GM21447 (cell line): ENCODE data around the gene TTYH2.

ENCODE experiments used
- ATAC-seq: cut with Tn5 transposase; IDR thresholded peaks from one replicate; pipeline ENCODE4 v1.9.1; 2021; ENCODE audit not compliant: unreplicated experiment

TTYH2 gene

GRCh38 chr17:74234486-74234885 lies 21.1 kb downstream of the TTYH2 start:
- ATAC-seq, result no peak

- no peak for ATAC-seq
These were observed 21.7 kb downstream of the TTYH2 start for GRCh38 chr17:74235040-74235581.

GRCh38 chr17:74235911-74236371 lies 22.6 kb downstream of the TTYH2 start:
- no peak for ATAC-seq

GRCh38 chr17:74237321-74237720 lies 23.9 kb downstream of the TTYH2 start:
- ATAC-seq, result no peak

- no peak for ATAC-seq
These were observed 25.8 kb downstream of the TTYH2 start for GRCh38 chr17:74239172-74239571.

GRCh38 chr17:74240618-74241205 lies 27.3 kb downstream of the TTYH2 start:
- ATAC-seq, result no peak

GRCh38 chr17:74241431-74241830 lies 28.1 kb downstream of the TTYH2 start:
- ATAC-seq, result no peak

GRCh38 chr17:74241847-74242246 lies 28.5 kb downstream of the TTYH2 start:
- no peak for ATAC-seq

GRCh38 chr17:74243013-74243755 lies 29.8 kb downstream of the TTYH2 start:
- ATAC-seq, result no peak

GRCh38 chr17:74244128-74244527 lies 30.8 kb downstream of the TTYH2 start:
- ATAC-seq, result no peak

- ATAC-seq, result no peak
These were observed 31.2 kb downstream of the TTYH2 start for GRCh38 chr17:74244548-74244947.

GRCh38 chr17:74245145-74245831 lies 31.9 kb downstream of the TTYH2 start:
- ATAC-seq, result no peak

GRCh38 chr17:74245871-74246270 lies 32.5 kb downstream of the TTYH2 start:
- no peak for ATAC-seq

GRCh38 chr17:74249590-74250270 lies 36.4 kb downstream of the TTYH2 start:
- ATAC-seq, result no peak

- ATAC-seq, result no peak
These were observed 37.1 kb downstream of the TTYH2 start for GRCh38 chr17:74250324-74250995.

- no peak for ATAC-seq
These were observed 37.7 kb downstream of the TTYH2 start for GRCh38 chr17:74251051-74251450.

- no peak for ATAC-seq
These were observed 38.2 kb downstream of the TTYH2 start for GRCh38 chr17:74251569-74251968.

- ATAC-seq, result no peak
These were observed 38.8 kb downstream of the TTYH2 start for GRCh38 chr17:74252211-74252610.

GRCh38 chr17:74253036-74253435 lies 39.7 kb downstream of the TTYH2 start:
- no peak for ATAC-seq

- no peak for ATAC-seq
These were observed 43.9 kb downstream of the TTYH2 start for GRCh38 chr17:74257311-74257710.
